Astrocyte (in vitro differentiated cells and primary cell): ENCODE results near the gene MAGEB17.

Experiments used
- CTCF ChIP-seq: IDR thresholded peaks from 2 replicates; pipeline ENCODE4 v1.5.1; 2011; ENCODE audit warnings: low read depth, mild to moderate bottlenecking, inconsistent platforms, low read length, moderate library complexity; ENCODE audit not compliant: insufficient read depth
- EZH2 ChIP-seq: IDR thresholded peaks from 2 replicates; pipeline ENCODE4 v1.6.1; 2012; ENCODE audit warnings: mild to moderate bottlenecking, low read length, inconsistent platforms; ENCODE audit not compliant: insufficient read depth

- TF ChIP-seq EZH2 = no peak
- no peak for TF ChIP-seq CTCF
Measured at GRCh38 chrX:16155581-16156096, 11.6 kb upstream of the MAGEB17 start.
